Measurements from ENCODE around the gene ZFHX2. TPM values are rescaled to one million over a fixed set of nuclear protein-coding genes. Genes with fewer than 3 reads are reported as not detected.

ZFHX2 gene
- polyA plus RNA-seq, 1 experiment = 0.09 TPM

DNA sequence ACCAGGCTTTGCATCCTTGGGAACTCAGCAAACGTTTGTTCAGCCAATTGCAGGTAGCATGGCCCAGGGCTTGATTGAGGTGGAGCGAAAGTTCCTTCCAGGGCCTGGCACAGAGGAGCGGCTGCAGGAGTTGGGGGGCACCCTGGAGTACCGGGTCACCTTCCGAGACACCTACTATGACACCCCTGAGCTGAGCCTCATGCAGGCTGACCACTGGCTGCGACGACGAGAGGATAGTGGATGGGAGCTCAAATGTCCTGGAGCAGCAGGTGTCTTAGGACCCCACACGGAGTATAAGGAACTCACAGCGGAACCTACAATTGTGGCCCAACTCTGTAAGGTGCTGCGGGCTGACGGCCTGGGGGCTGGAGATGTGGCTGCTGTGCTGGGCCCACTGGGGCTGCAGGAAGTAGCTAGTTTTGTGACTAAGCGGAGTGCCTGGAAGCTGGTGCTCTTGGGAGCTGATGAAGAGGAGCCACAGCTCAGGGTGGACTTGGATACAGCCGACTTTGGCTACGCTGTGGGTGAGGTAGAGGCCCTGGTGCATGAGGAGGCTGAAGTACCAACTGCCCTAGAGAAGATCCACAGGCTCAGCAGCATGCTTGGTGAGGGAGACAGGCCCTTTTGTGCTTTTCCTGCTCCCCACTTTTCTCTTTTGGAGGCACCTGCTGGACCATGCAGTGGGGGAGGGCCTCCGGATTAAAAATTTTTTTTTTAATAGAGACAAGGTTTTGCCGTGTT, 5.3 kb upstream of the ZFHX2 start:
- H3K27me3 ChIP-seq (ENCODE audit: control insufficient read depth, insufficient read depth, low read length) = no peaks in the 10 kb centered on the region
- ChIA-PET POLR2A (interaction anchor here (0.5 to 1.0 kb wide), 3 partner anchors 59 to 531 kb away, joined by 3 to 6 read pairs (median 3); partner anchors contain the start of gene PABPN1), CTCF (interaction anchor here (8.1 kb wide), 1 partner anchor 78 kb away, joined by 330 read pairs; no protein-coding TSS in a partner anchor)
- H3K4me3 ChIP-seq (ENCODE audit: low read depth, low read length) = peak overlapping the region; percentile 90
- H3K27ac ChIP-seq (ENCODE audit: low read depth, low read length) = peak overlapping the region; percentile 47
- TF ChIP-seq, protein P1, sequence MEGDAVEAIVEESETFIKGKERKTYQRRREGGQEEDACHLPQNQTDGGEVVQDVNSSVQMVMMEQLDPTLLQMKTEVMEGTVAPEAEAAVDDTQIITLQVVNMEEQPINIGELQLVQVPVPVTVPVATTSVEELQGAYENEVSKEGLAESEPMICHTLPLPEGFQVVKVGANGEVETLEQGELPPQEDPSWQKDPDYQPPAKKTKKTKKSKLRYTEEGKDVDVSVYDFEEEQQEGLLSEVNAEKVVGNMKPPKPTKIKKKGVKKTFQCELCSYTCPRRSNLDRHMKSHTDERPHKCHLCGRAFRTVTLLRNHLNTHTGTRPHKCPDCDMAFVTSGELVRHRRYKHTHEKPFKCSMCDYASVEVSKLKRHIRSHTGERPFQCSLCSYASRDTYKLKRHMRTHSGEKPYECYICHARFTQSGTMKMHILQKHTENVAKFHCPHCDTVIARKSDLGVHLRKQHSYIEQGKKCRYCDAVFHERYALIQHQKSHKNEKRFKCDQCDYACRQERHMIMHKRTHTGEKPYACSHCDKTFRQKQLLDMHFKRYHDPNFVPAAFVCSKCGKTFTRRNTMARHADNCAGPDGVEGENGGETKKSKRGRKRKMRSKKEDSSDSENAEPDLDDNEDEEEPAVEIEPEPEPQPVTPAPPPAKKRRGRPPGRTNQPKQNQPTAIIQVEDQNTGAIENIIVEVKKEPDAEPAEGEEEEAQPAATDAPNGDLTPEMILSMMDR (IDR thresholded peaks at IDR 0.05; ENCODE audit: low read depth, low read length) = no peak
- no peaks in the 10 kb centered on the region for H3K9me3 ChIP-seq (ENCODE audit: control insufficient read depth, insufficient read depth, low read length)
- DNase-seq (ENCODE audit: low read depth, low spot score) = no peak

DNA sequence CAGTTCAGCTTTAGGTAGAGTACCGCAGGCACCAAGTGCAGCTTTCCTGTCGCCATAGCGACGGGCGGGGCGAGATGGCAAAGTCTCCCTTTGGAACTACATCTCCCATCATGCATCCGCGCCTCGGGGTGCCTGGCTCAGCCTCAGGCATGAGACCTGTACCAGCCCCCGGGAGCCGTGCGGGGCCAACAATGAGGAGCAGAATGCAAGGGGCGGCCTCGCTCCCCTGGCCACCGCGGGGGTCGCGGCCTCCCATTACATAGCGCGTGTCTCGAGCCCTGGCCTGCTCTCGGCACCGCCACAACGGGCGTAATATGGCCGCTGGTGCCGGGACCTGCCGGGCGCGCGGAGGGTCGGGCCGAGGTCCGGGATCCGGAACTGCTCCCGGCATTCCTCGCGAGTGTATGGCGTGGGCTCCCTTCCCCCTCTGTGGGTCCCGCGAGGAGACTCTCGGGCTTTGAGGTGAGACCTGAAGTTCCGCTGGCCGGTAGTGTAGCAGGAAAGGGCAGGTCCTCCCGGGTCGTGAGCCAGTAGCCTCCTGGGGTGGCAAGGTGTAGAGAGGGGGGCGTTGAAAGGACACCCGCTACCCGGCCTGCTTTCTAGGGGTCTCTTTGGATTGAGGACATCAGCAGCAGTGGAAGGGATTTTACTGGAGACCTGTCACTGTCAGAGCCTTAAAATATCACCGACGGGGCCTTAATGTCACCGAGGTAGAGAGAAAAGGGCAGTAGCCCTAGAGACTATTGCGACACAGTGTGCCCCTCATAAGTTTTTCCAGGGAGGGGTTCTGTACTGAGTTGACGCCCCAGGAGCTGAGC, 4.5 kb upstream of the ZFHX2 start, which contains the start of gene THTPA:
TSS of gene THTPA (plus strand) at position 390 of the 818 bp plus-strand sequence. CDS start 487 bp downstream, outside the sequence.
- POLR2A ChIA-PET = interaction anchor here (0.5 to 1.0 kb wide), 7 partner anchors 14 to 234 kb away, joined by 3 to 6 read pairs (median 3); no protein-coding TSS in a partner anchor
- peak; percentile 59 for DNase-seq (ENCODE audit: low read depth, low spot score)
- CTCF ChIA-PET = interaction anchor here (2.5 to 8.1 kb wide), 2 partner anchors 78 kb away, joined by 15 to 330 read pairs; no protein-coding TSS in a partner anchor
- Histone ChIP-seq H3K9me3 (ENCODE audit: control insufficient read depth, insufficient read depth, low read length) (no peaks in the 10 kb centered on the region), H3K27ac (ENCODE audit: low read depth, low read length) (peak within 1 kb of the TSS; percentile 73), H3K4me3 (ENCODE audit: low read depth, low read length) (peak within 1 kb of the TSS; percentile 90), H3K27me3 (ENCODE audit: control insufficient read depth, insufficient read depth, low read length) (no peaks in the 10 kb centered on the region)
- TF ChIP-seq, protein P1 (IDR thresholded peaks at IDR 0.05; ENCODE audit: low read depth, low read length) = no peak

DNA sequence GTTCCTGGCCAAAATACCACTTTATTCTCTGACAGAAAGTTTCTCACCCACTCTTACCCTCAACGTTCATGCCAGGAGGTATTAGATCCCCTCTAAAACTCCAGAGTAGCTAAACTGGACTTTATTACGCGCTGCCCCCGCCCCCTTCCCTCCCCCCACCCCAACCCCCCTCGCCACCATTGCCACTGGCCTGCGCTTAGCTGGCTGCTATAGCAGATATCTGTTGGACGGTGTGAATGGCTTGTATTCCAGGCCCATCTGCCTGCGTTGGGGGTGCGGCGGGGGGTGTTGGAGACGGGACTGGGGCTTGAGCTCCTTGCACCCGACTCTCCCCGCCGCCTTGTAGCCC, 3.9 kb upstream of the ZFHX2 start:
- TF ChIP-seq, protein P1 (IDR thresholded peaks at IDR 0.05; ENCODE audit: low read depth, low read length) = no peak
- Histone ChIP-seq H3K27ac (ENCODE audit: low read depth, low read length) (no peak overlapping the region), H3K27me3 (ENCODE audit: control insufficient read depth, insufficient read depth, low read length) (peaks cover 3% of the 10 kb centered on the region), H3K4me3 (ENCODE audit: low read depth, low read length) (peak overlapping the region; percentile 90), H3K9me3 (ENCODE audit: control insufficient read depth, insufficient read depth, low read length) (no peaks in the 10 kb centered on the region)
- no peak for DNase-seq (ENCODE audit: low read depth, low spot score)
- ChIA-PET POLR2A (interaction anchor here (0.6 to 1.0 kb wide), 6 partner anchors 14 to 233 kb away, joined by 3 to 5 read pairs (median 3); no protein-coding TSS in a partner anchor), CTCF (interaction anchor here (0.6 to 2.5 kb wide), 2 partner anchors 77 to 255 kb away, joined by 3 to 15 read pairs; no protein-coding TSS in a partner anchor)

DNA sequence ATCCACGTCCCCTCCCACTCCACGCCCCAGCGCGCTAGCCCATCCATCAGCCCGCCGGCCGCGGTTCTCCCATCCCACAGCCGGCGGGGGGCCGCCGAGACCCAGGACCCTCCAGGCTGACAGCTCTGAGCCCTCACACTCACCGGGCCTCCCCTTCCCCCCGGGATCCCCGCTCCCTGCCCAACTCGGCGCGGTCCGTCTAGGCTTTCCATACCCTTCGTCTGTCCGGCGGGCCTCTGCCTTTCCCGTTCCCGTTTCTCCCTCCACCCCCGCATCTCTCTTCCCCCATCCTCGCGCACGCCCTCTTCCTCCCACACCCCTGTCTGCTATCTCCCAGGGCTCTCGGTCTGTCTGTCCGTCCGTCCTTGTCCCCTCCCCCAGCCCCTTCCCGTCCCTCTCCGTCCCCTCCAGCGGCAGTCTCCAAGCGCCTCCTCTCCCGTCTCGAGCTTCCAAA, 726 bp downstream of the ZFHX2 start:
- Histone ChIP-seq H3K4me3 (ENCODE audit: low read depth, low read length) (peak overlapping the region; percentile 63), H3K27me3 (ENCODE audit: control insufficient read depth, insufficient read depth, low read length) (peaks cover 32% of the 10 kb centered on the region), H3K27ac (ENCODE audit: low read depth, low read length) (no peak overlapping the region), H3K9me3 (ENCODE audit: control insufficient read depth, insufficient read depth, low read length) (no peaks in the 10 kb centered on the region)
- POLR2A ChIA-PET = no interaction called here
- TF ChIP-seq, protein P1 (IDR thresholded peaks at IDR 0.05; ENCODE audit: low read depth, low read length) = no peak
- no peak for DNase-seq (ENCODE audit: low read depth, low spot score)
- CTCF ChIA-PET = interaction anchor here (0.7 to 1.8 kb wide), 3 partner anchors 12 to 328 kb away, joined by 3 to 7 read pairs (median 3); no protein-coding TSS in a partner anchor
